ENCODE data around the gene TBC1D2.

- TF ChIP-seq CTCF (conservative IDR thresholded peaks at IDR 0.05; ENCODE audit: low read depth, low read length) (no peak), POLR2A (IDR thresholded peaks at IDR 0.05; ENCODE audit: low read depth, low read length) (no peak), RFX5 (IDR thresholded peaks at IDR 0.05; ENCODE audit: low read depth, low read length) (no peak), CEBPB (IDR thresholded peaks at IDR 0.05; ENCODE audit: low read depth, low read length) (no peak), BHLHE40 (IDR thresholded peaks at IDR 0.05; ENCODE audit: low read depth, low read length) (no peak), ELK1 (IDR thresholded peaks at IDR 0.05; ENCODE audit: borderline replicate concordance, low read depth, low read length) (no peak), RAD21 (IDR thresholded peaks at IDR 0.05; ENCODE audit: low read length) (no peak), RCOR1 (IDR thresholded peaks at IDR 0.05; ENCODE audit: insufficient replicate concordance, low read length) (no peak), MAFK (IDR thresholded peaks at IDR 0.05; ENCODE audit: low read depth, low read length) (peak; percentile 56), FOS (IDR thresholded peaks at IDR 0.05; ENCODE audit: low read depth, low read length) (no peak)
Measured at GRCh38 chr9:98229090-98229395, 26.4 kb downstream of the TBC1D2 start.

Measured in IMR-90 (cell line).